GM12878 (cell line): ENCODE results near the gene ARL6IP5. TPM values are rescaled to one million over a fixed set of nuclear protein-coding genes. Genes with fewer than 3 reads are reported as not detected.

Source experiments
- ATAC-seq: fragments of 200-7000 bp; cut with Tn5 transposase; 3 replicates; pipeline ENCODE4 v1.9.1; 2020; ENCODE audit warnings: mild to moderate bottlenecking, moderate library complexity
- BruUV-seq: library from RNA; stranded (reverse); fragments of 400-500 nt; replicated peaks from 2 replicates; lab custom pipeline; 2021; lab: Mats Ljungman, UMichigan
- CTCF ChIA-PET: fragments of 300-600 bp; sonication (Branson Sonifier 250); formaldehyde crosslinking; extraction: SDS; loops from one replicate; lab custom pipeline; 2021; ENCODE audit warnings: inconsistent platforms; lab: Yijun Ruan, JAX
- POLR2A ChIA-PET: fragments of 350-600 bp; formaldehyde crosslinking; extraction: SDS; loops from one replicate; lab custom pipeline; 2021; ENCODE audit warnings: inconsistent platforms; lab: Charles Lee
- RAD21 ChIA-PET: fragments of 300-600 bp; sonication (Branson Sonifier 250); formaldehyde crosslinking; loops from one replicate; lab custom pipeline; 2023; ENCODE audit warnings: antibody characterized with exemption; ENCODE audit not compliant: unreplicated experiment; lab: Charles Lee
- SMC1A ChIA-PET: fragments of 300-600 bp; sonication (Branson Sonifier 250); formaldehyde crosslinking; loops from one replicate; lab custom pipeline; 2023; ENCODE audit not compliant: unreplicated experiment, uncharacterized antibody; lab: Charles Lee
- DNase-seq: peaks from one replicate; pipeline ENCODE4 v3.0.0-alpha.2; 2011; ENCODE audit warnings: low read depth, low spot score
- FAIRE-seq: peaks from 3 replicates; lab custom pipeline; 2011; peaks lifted over from hg19 to GRCh38; lab: Jason Lieb, UNC
- H2AFZ ChIP-seq: 2 replicates; pipeline ENCODE4 v1.6.0; 2011; ENCODE audit warnings: low read depth, low read length, control low read depth; ENCODE audit not compliant: control insufficient read depth
- H3K27ac ChIP-seq: 2 replicates; pipeline ENCODE4 v1.5.1; 2011; ENCODE audit warnings: control low read depth; ENCODE audit not compliant: control insufficient read depth, insufficient read depth
- H3K27me3 ChIP-seq, 2 experiments: replicated peaks in 1 of 2; 2 replicates each; pipeline versions ENCODE4 v1.6.0 to v1.6.1; 2011; ENCODE audit warnings: low read length in 1 of 2; ENCODE audit not compliant: control insufficient read depth in 2 of 2, insufficient read depth in 2 of 2
- H3K36me3 ChIP-seq, 2 experiments: 2 replicates each; pipeline ENCODE4 v1.5.1; 2011; ENCODE audit warnings: low read length in 1 of 2; ENCODE audit not compliant: control insufficient read depth in 2 of 2, insufficient read depth in 2 of 2
- H3K4me1 ChIP-seq: 2 replicates; pipeline ENCODE4 v1.6.1; 2011; ENCODE audit warnings: mild to moderate bottlenecking, low read length, moderate library complexity, mixed read lengths; ENCODE audit not compliant: control insufficient read depth, insufficient read depth
- H3K4me2 ChIP-seq: 2 replicates; pipeline ENCODE4 v1.6.0; 2011; ENCODE audit warnings: control low read depth; ENCODE audit not compliant: control insufficient read depth, insufficient read depth
- H3K4me3 ChIP-seq: fragments of 200-600 bp; sonication (generic); 2 replicates; pipeline ENCODE4 v1.5.1; 2016
- H3K79me2 ChIP-seq: 2 replicates; pipeline ENCODE4 v1.6.0; 2011; ENCODE audit warnings: low read length; ENCODE audit not compliant: control insufficient read depth, insufficient read depth
- H3K9ac ChIP-seq: 2 replicates; pipeline ENCODE4 v1.8.0; 2011; ENCODE audit warnings: low read length, control low read depth, mixed read lengths; ENCODE audit not compliant: control insufficient read depth, insufficient read depth
- H3K9me3 ChIP-seq: replicated peaks from 3 replicates; pipeline ENCODE4 v1.5.1; 2011; ENCODE audit warnings: mild to moderate bottlenecking, low read length; ENCODE audit not compliant: control insufficient read depth, insufficient read depth
- H4K20me1 ChIP-seq: 2 replicates; pipeline ENCODE4 v1.6.0; 2011; ENCODE audit not compliant: control insufficient read depth, insufficient read depth
- ATF7 ChIP-seq: fragments of 450-650 bp; IDR thresholded peaks from 2 replicates; pipeline ENCODE4 v1.6.1; 2016; ENCODE audit warnings: low read depth, mild to moderate bottlenecking
- CBX5 ChIP-seq: sonication (generic); IDR thresholded peaks from 2 replicates; pipeline ENCODE4 v1.6.1; 2016; ENCODE audit warnings: low read depth, moderate library complexity, mild to moderate bottlenecking, inconsistent platforms
- EZH2 ChIP-seq: IDR thresholded peaks from 2 replicates; pipeline ENCODE4 v1.6.1; 2012; ENCODE audit warnings: low read depth, mild to moderate bottlenecking, control low read depth, inconsistent platforms, low read length, borderline replicate concordance; ENCODE audit not compliant: control insufficient read depth
- MXI1 ChIP-seq: fragments of 150-350 bp; IDR thresholded peaks from 2 replicates; pipeline ENCODE4 v1.6.1; 2011; ENCODE audit warnings: low read depth, mild to moderate bottlenecking, inconsistent platforms, low read length, improper control_type of control experiment
- SMARCA5 ChIP-seq: fragments of 450-650 bp; IDR thresholded peaks from 2 replicates; pipeline ENCODE4 v1.6.1; 2017; ENCODE audit warnings: mild to moderate bottlenecking
- ZBTB40 ChIP-seq: fragments of 450-650 bp; IDR thresholded peaks from 2 replicates; pipeline ENCODE4 v1.6.1; 2016; ENCODE audit warnings: mild to moderate bottlenecking, moderate library complexity, borderline replicate concordance
- ZNF207 ChIP-seq: fragments of 450-650 bp; IDR thresholded peaks from 2 replicates; pipeline ENCODE4 v1.6.1; 2014; ENCODE audit warnings: antibody characterized with exemption, mild to moderate bottlenecking, borderline replicate concordance
- ZNF274 ChIP-seq: IDR thresholded peaks from one replicate; pipeline ENCODE4 v1.8.0; 2011; ENCODE audit not compliant: insufficient read length, insufficient read depth
- ZZZ3 ChIP-seq: IDR thresholded peaks from 2 replicates; pipeline ENCODE4 v1.6.1; 2011; ENCODE audit warnings: low read depth; ENCODE audit not compliant: control insufficient read depth, insufficient read length
- WGBS: methylation state at CpG from one replicate; pipeline ENCODE4 v1.1.6; 2016; ENCODE audit warnings: low lambda C conversion rate; ENCODE audit not compliant: insufficient replicate concordance, insufficient coverage; ENCODE audit errors: missing lambda C conversion rate; 5-methylcytosine and 5-hydroxymethylcytosine counted together
- in situ Hi-C: fragments of 300-500 bp; cut with MboI; formaldehyde crosslinking; loops from 9 replicates; pipeline ENCODE4 v1.14.3; 2018; ENCODE audit warnings: mixed read lengths
- intact Hi-C: fragments of 100-400 bp; cut with micrococcal nuclease; formaldehyde crosslinking; loops from one replicate; pipeline ENCODE4 v1.14.2; 2022; ENCODE audit not compliant: unreplicated experiment
- polyA plus RNA-seq, 11 experiments: library from polyadenylated mRNA; depleted of rRNA in 4 of 11; unstranded in 6 of 11; stranded (reverse) in 5 of 11; fragments of >200 nt; fragmentation: Nextera tagmentation in 4 of 11; fragmentation: Illumina TruSeq in 1 of 11; extraction: Ambion mirVana in 4 of 11; extraction: Trizol in 1 of 11; gene quantifications; 1 replicate in 1 of 11; 2 replicates in 10 of 11; pipeline versions ENCODE4 v1.2.1 to v1.2.3, GENCODE V29; 2011 to 2016; ENCODE audit warnings: inconsistent platforms in 2 of 11, missing spikeins in 2 of 11, low read depth in 1 of 11
- total RNA-seq, 4 experiments: library from RNA; depleted of rRNA in 3 of 4; stranded (reverse); fragments of >200 nt in 3 of 4; fragmentation: Illumina TruSeq in 1 of 4; extraction: Trizol in 1 of 4; gene quantifications; 2 replicates each; pipeline versions ENCODE4 v1.2.1 to v1.2.3, GENCODE V29; 2013 to 2021
- TF ChIP-seq, protein P1 (sequence below): fragments of 450-650 bp; IDR thresholded peaks from 2 replicates; pipeline ENCODE4 v1.6.1; 2016; ENCODE audit warnings: mild to moderate bottlenecking
- TF ChIP-seq, protein P2 (sequence below): IDR thresholded peaks from 2 replicates; pipeline ENCODE4 v1.6.1; 2011; ENCODE audit warnings: low read depth, mild to moderate bottlenecking, low read length, moderate library complexity, borderline replicate concordance; ENCODE audit errors: extremely low read depth
- TF ChIP-seq, protein P3 (sequence below): fragments of 450-650 bp; IDR thresholded peaks from 2 replicates; pipeline ENCODE4 v1.6.1; 2017; ENCODE audit warnings: antibody characterized with exemption, mild to moderate bottlenecking, moderate library complexity
- TF ChIP-seq, protein P4 (sequence below): fragments of 450-650 bp; conservative IDR thresholded peaks from 2 replicates; pipeline ENCODE4 v1.6.1; 2017; ENCODE audit warnings: mild to moderate bottlenecking, moderate library complexity

Gene ARL6IP5
- total and polyA plus RNA-seq, 10 of the 15 experiments (the other 5 are each of a cell fraction or from before 2014, with no cell fraction given): 78.2 to 310 (median 148) TPM

DNA sequence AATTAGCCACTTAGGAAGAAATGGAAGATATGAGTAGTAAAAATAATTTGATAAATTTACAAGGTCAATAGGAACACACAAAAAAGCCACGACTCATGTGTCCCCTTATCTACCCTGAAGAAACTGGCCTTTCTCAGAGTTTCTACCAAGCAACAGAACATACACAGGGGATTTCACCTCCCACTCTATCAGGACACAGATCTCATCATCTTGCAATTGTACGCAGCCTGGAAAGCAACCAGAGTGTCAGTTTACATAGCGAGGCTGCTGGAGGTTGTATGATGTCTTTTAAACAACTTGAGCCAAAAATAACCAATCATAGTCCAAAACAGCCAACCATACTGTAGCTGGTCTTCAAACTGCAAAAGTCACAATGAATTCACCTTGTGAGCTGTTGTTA is 57.4 kb downstream of the ARL6IP5 start:
- 10% methylated on average over 3 of the region's 3 CpGs for whole genome bisulfite sequencing
- ChIA-PET POLR2A (no interaction called here), SMC1A (no interaction called here), CTCF (interaction anchor here (0.6 to 3.4 kb wide), 3 partner anchors 20 to 258 kb away, joined by 3 to 16 read pairs (median 3); no protein-coding TSS in a partner anchor), RAD21 (no interaction called here)
- no peaks in the 10 kb centered on the region for H3K79me2 ChIP-seq
- ATAC-seq (no peak), FAIRE-seq (no peak), DNase-seq (no peak)
- no TSS peak for BruUV-seq
- H4K20me1 ChIP-seq: no peaks in the 10 kb centered on the region
- no peak overlapping the region for H3K4me2 ChIP-seq
- no peaks in the 10 kb centered on the region for H3K36me3 ChIP-seq
- intact Hi-C loops: no loop called here
- no peaks in the 10 kb centered on the region for H3K4me1 ChIP-seq
- no peak overlapping the region for H3K4me3 ChIP-seq
- H3K27me3 ChIP-seq: no peaks in the 10 kb centered on the region
- in situ Hi-C loops: no loop called here
- H3K9ac ChIP-seq: no peak overlapping the region
- H2AFZ ChIP-seq: no peak overlapping the region
- no peaks in the 10 kb centered on the region for H3K9me3 ChIP-seq
- no peak overlapping the region for H3K27ac ChIP-seq
- no peak for TF ChIP-seq EZH2
- TF ChIP-seq MXI1: no peak
- TF ChIP-seq, protein P1, sequence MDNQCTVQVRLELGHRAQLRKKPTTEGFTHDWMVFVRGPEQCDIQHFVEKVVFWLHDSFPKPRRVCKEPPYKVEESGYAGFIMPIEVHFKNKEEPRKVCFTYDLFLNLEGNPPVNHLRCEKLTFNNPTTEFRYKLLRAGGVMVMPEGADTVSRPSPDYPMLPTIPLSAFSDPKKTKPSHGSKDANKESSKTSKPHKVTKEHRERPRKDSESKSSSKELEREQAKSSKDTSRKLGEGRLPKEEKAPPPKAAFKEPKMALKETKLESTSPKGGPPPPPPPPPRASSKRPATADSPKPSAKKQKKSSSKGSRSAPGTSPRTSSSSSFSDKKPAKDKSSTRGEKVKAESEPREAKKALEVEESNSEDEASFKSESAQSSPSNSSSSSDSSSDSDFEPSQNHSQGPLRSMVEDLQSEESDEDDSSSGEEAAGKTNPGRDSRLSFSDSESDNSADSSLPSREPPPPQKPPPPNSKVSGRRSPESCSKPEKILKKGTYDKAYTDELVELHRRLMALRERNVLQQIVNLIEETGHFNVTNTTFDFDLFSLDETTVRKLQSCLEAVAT: no peak
- TF ChIP-seq, protein P2, sequence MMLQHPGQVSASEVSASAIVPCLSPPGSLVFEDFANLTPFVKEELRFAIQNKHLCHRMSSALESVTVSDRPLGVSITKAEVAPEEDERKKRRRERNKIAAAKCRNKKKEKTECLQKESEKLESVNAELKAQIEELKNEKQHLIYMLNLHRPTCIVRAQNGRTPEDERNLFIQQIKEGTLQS: no peak
- no peak for TF ChIP-seq ZNF207
- no peak for TF ChIP-seq CBX5
- TF ChIP-seq SMARCA5: no peak
- TF ChIP-seq ZZZ3: no peak
- TF ChIP-seq, protein P3, sequence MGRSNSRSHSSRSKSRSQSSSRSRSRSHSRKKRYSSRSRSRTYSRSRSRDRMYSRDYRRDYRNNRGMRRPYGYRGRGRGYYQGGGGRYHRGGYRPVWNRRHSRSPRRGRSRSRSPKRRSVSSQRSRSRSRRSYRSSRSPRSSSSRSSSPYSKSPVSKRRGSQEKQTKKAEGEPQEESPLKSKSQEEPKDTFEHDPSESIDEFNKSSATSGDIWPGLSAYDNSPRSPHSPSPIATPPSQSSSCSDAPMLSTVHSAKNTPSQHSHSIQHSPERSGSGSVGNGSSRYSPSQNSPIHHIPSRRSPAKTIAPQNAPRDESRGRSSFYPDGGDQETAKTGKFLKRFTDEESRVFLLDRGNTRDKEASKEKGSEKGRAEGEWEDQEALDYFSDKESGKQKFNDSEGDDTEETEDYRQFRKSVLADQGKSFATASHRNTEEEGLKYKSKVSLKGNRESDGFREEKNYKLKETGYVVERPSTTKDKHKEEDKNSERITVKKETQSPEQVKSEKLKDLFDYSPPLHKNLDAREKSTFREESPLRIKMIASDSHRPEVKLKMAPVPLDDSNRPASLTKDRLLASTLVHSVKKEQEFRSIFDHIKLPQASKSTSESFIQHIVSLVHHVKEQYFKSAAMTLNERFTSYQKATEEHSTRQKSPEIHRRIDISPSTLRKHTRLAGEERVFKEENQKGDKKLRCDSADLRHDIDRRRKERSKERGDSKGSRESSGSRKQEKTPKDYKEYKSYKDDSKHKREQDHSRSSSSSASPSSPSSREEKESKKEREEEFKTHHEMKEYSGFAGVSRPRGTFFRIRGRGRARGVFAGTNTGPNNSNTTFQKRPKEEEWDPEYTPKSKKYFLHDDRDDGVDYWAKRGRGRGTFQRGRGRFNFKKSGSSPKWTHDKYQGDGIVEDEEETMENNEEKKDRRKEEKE: no peak
- no peak for TF ChIP-seq ZBTB40
- no peak for TF ChIP-seq ATF7
- TF ChIP-seq, protein P4, sequence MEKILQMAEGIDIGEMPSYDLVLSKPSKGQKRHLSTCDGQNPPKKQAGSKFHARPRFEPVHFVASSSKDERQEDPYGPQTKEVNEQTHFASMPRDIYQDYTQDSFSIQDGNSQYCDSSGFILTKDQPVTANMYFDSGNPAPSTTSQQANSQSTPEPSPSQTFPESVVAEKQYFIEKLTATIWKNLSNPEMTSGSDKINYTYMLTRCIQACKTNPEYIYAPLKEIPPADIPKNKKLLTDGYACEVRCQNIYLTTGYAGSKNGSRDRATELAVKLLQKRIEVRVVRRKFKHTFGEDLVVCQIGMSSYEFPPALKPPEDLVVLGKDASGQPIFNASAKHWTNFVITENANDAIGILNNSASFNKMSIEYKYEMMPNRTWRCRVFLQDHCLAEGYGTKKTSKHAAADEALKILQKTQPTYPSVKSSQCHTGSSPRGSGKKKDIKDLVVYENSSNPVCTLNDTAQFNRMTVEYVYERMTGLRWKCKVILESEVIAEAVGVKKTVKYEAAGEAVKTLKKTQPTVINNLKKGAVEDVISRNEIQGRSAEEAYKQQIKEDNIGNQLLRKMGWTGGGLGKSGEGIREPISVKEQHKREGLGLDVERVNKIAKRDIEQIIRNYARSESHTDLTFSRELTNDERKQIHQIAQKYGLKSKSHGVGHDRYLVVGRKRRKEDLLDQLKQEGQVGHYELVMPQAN: no peak
- no peak for TF ChIP-seq ZNF274
